Tibial nerve (tissue), 4 donors: ENCODE results near the gene TIMM17A.

Experiments used
- EP300 ChIP-seq, 2 donors: sonication (generic); formaldehyde crosslinking; IDR thresholded peaks; one replicate each; pipeline ENCODE4 v1.6.1; 2017; ENCODE audit warnings: antibody characterized with exemption in 2 of 2, mild to moderate bottlenecking in 1 of 2
- POLR2A ChIP-seq, 2 donors: fragments of 450-650 bp; IDR thresholded peaks; one replicate each; pipeline ENCODE4 v1.6.1; 2017; ENCODE audit warnings: antibody characterized with exemption in 2 of 2, mild to moderate bottlenecking in 2 of 2, moderate library complexity in 2 of 2
- TF ChIP-seq, protein P1 (sequence below), 5 experiments: fragments of 200-600 bp in 3 of 5; fragments of 450-650 bp in 2 of 5; sonication (generic) in 3 of 5; IDR thresholded peaks; one replicate each; pipeline ENCODE4 v1.5.1; 2016 to 2019; ENCODE audit warnings: antibody characterized with exemption in 5 of 5, mild to moderate bottlenecking in 3 of 5, moderate library complexity in 2 of 5

DNA sequence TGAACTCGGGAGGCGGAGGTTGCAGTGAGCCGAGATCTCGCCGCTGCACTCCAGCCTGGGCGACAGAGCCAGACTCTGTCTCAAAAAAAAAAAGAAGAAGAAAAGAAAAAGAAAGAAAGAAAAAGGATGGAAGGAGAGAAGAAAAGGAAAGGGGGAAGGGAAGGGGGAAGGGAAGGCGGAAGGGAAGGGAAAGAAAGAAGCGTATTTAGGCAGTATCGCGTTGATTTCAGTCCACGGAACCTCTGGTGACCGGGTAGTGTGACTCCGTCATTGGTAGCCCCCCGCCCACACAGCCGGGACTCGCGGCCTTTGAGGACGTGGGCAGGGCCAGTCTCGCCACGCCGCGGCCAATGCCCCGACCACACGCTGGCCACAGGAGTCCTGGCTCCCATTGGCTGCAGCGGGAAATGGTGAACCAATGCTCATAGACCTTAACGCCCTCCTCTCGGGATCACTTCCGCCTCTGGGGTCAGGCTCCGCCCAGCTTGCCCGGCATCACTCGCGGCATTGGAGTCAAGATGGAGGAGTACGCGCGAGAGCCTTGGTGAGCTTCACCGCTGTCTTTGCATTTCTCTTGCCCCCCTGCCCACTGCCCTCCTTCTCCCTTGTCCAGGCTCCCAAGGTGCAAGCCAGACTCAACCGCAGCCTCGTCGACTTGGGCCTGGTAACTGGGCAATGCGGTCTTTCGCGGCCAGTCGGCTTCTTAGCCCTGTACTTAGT is at the start of gene TIMM17A:
- TF ChIP-seq EP300 (IDR thresholded peaks at IDR 0.05) (peak in 1 of 2 donors; percentile 94), POLR2A (IDR thresholded peaks at IDR 0.05) (peak; percentile 61 to 83)
- TF ChIP-seq, protein P1, sequence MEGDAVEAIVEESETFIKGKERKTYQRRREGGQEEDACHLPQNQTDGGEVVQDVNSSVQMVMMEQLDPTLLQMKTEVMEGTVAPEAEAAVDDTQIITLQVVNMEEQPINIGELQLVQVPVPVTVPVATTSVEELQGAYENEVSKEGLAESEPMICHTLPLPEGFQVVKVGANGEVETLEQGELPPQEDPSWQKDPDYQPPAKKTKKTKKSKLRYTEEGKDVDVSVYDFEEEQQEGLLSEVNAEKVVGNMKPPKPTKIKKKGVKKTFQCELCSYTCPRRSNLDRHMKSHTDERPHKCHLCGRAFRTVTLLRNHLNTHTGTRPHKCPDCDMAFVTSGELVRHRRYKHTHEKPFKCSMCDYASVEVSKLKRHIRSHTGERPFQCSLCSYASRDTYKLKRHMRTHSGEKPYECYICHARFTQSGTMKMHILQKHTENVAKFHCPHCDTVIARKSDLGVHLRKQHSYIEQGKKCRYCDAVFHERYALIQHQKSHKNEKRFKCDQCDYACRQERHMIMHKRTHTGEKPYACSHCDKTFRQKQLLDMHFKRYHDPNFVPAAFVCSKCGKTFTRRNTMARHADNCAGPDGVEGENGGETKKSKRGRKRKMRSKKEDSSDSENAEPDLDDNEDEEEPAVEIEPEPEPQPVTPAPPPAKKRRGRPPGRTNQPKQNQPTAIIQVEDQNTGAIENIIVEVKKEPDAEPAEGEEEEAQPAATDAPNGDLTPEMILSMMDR (IDR thresholded peaks at IDR 0.05): peak in 1 of 5 experiments; percentile 37
